Measurements from ENCODE around the gene FAP. TPM values are rescaled to one million over a fixed set of nuclear protein-coding genes. Genes with fewer than 3 reads are reported as not detected.

FAP gene
- total and polyA plus RNA-seq, 4 donors: 19.2 to 65.8 (median 26.1) TPM

GRCh38 chr2:162123806-162124758, 119.2 kb downstream of the FAP start:
- Histone ChIP-seq H3K27me3 (ENCODE audit: control insufficient read depth in 1 of 2, insufficient read depth in 2 of 2, low read length in 1 of 2) (no peaks in the 10 kb centered on the region), H3K4me3 (ENCODE audit: low read length in 2 of 2) (no peak overlapping the region), H3K27ac (ENCODE audit: low read depth in 1 of 2, low read length in 2 of 2) (no peak overlapping the region), H3K4me1 (ENCODE audit: control insufficient read depth in 1 of 2, insufficient read depth in 2 of 2, low read length in 2 of 2) (no peaks in the 10 kb centered on the region), H3K9me3 (ENCODE audit: control insufficient read depth, low read length) (no peaks in the 10 kb centered on the region), H3K36me3 (ENCODE audit: control insufficient read depth in 1 of 2, insufficient read depth in 2 of 2, low read length in 1 of 2) (no peaks in the 10 kb centered on the region)
- intact Hi-C loops (cut with DNase I): loop anchor here (2.0 to 10.0 kb wide), 3 partner anchors 115 to 539 kb away; no protein-coding TSS in a partner anchor
- DNase-seq: no peak
- WGBS, 2 donors: 26 to 30% methylated on average over 9 of the region's 9 CpGs
- ATAC-seq (ENCODE audit: low FRiP score): peak; percentile 72

Other genes with a start within 250 kb of the FAP start
- 1 to 10 TPM; 3.5 to 3.7 TPM for gene DPP4, start 169.2 kb downstream of the FAP start, total RNA-seq
- 1 to 10 TPM in 1 of 2 donors, under 1 TPM in 1; 0.20 to 4.1 TPM for gene DPP4, start 169.2 kb downstream of the FAP start, polyA plus RNA-seq
- gene GCG, start 91.2 kb downstream of the FAP start, total RNA-seq: under 1 TPM in 1 of 2 donors, not detected in 1; 0.62 TPM
- gene GCG, start 91.2 kb downstream of the FAP start, polyA plus RNA-seq: 1 to 10 TPM in 1 of 2 donors, under 1 TPM in 1; 0.97 to 1.6 TPM
- 10 to 100 TPM; 16.3 to 22.1 TPM for gene IFIH1, start 75.2 kb upstream of the FAP start, total RNA-seq
- 1 to 10 TPM; 6.5 to 9.0 TPM for gene IFIH1, start 75.2 kb upstream of the FAP start, polyA plus RNA-seq
- 10 to 100 TPM; 32.5 to 35.2 TPM for gene GCA, start 100.7 kb upstream of the FAP start, total RNA-seq
- gene GCA, start 100.7 kb upstream of the FAP start, polyA plus RNA-seq: 10 to 100 TPM; 16.3 to 18.5 TPM